ENCODE measurements around the gene OVCA2.

- TF ChIP-seq CTCF (IDR thresholded peaks at IDR 0.05) (no peak), TCF7L2 (IDR thresholded peaks at IDR 0.05; ENCODE audit: low read depth, low read length) (no peak), REST (IDR thresholded peaks at IDR 0.05; ENCODE audit: insufficient read depth in 1 of 2, low read depth in 2 of 2, low read length in 1 of 2) (no peak)
Measured at GRCh38 chr17:2012499-2012898, 29.3 kb upstream of the OVCA2 start.
